Retina (tissue), 1 donor: Measurements from ENCODE around the gene DCTN3.
A peak's percentile ranks its signal among the peaks of the same experiment; 100 is the strongest.

Experiments
- DNase-seq: peaks from one replicate; pipeline ENCODE4 v3.0.0-alpha.2; 2016

Gene DCTN3

GRCh38 chr9:34570809-34571480 lies 49.4 kb downstream of the DCTN3 start:
- no peak for DNase-seq

- DNase-seq: no peak
Measured at GRCh38 chr9:34570376-34570775, 49.9 kb downstream of the DCTN3 start.

DNA sequence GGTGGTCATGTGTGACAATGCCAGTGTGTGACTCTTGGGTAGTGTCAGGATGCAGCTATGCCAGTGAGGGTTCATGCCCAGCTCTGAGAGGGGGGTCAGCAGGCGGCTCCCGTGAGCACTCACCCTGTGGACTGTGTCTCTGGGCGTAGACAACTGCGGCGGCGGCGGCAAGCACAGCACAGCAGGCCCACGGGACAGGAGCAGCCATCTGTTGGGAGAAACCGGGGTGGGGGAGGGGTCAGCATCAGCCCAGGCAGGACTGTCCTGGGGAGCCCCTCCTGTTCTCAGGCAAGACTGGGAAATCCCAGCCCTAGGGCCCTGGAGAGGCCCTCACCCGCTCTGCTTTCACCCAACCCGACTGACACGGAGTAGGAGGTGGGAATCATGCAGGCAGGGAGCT lies 51.5 kb downstream of the DCTN3 start:
- DNase-seq: peak; percentile 66

DNA sequence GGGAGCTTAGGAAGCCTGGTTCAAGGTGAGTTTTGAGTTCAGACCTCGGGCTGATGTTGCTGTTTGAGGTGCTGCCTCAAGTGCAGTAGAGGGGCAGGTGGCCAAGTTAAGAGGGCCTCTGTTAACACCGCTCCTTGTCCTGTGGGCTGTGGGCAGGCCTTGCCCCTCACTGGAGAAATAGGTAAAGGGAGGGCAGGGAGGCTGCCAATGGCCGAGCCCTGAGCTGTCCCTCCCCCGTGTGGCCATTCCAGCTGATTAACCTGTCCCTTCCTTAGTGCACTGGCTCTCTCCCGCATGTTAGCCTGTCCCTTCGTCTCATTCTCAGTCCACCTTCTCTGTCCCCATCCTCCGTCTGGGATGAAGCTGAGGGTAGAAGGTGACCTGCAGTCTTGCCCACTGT lies 52.2 kb downstream of the DCTN3 start:
- no peak for DNase-seq

GRCh38 chr9:34566972-34567371 lies 53.3 kb downstream of the DCTN3 start:
- peak; percentile 40 for DNase-seq

GRCh38 chr9:34566322-34566721 lies 54.0 kb downstream of the DCTN3 start:
- DNase-seq: no peak

- no peak for DNase-seq
Measured at GRCh38 chr9:34565856-34566255, 54.4 kb downstream of the DCTN3 start.

DNA sequence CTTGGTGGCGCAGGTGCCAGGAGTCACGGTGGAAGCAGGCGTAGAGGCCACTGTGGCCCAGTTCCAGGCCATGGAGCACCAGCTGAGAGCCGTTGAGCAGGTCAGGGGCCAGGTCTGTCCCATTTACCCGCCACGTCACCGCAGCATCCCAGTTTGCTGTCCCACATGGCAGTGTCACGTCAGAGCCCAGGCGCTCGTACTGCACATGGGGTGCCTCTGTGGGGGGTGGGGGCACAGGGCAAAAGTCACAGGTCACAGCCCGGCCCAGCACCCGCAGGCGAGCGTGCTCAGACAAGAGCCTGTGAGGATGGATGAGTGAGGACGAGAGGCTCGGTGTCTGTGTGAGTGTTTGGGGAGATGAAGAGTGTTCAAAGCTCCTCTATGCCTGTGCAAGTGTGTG lies 55.7 kb downstream of the DCTN3 start:
- no peak for DNase-seq
